Esophagus squamous epithelium (tissue), 5 donors: ENCODE measurements around the gene PCNT. TPM values are rescaled to one million over a fixed set of nuclear protein-coding genes. Genes with fewer than 3 reads are reported as not detected.

ENCODE experiments used
- DNase-seq: peaks from one replicate; lab custom pipeline; 2025; lab: John Stamatoyannopoulos, UW
- H3K27ac ChIP-seq, 4 donors: fragments of 200-600 bp; sonication (generic); one replicate each; pipeline ENCODE4 v1.5.1; 2016 to 2019; ENCODE audit warnings: mild to moderate bottlenecking in 1 of 4
- H3K27me3 ChIP-seq, 4 donors: fragments of 200-600 bp; sonication (generic); 1 replicate in 3 of 4; 2 replicates in 1 of 4; pipeline versions ENCODE4 v1.5.1 to v1.6.0; 2017 to 2021; ENCODE audit warnings: antibody characterized with exemption in 1 of 4
- H3K36me3 ChIP-seq, 3 donors: fragments of 200-600 bp; sonication (generic); one replicate each; pipeline ENCODE4 v1.5.1; 2016 to 2019
- H3K4me1 ChIP-seq, 3 donors: fragments of 200-600 bp; sonication (generic); one replicate each; pipeline ENCODE4 v1.5.1; 2017 to 2019
- H3K4me3 ChIP-seq, 4 donors: fragments of 200-600 bp; sonication (generic); 1 replicate in 3 of 4; 2 replicates in 1 of 4; pipeline ENCODE4 v1.5.1; 2016 to 2019; ENCODE audit warnings: mild to moderate bottlenecking in 2 of 4, moderate library complexity in 1 of 4
- H3K9me3 ChIP-seq, 3 donors: fragments of 200-600 bp; sonication (generic); one replicate each; pipeline ENCODE4 v1.5.1; 2016 to 2019
- POLR2A ChIP-seq, 4 donors: fragments of 450-650 bp; IDR thresholded peaks; one replicate each; pipeline ENCODE4 v1.6.1; 2017; ENCODE audit warnings: antibody characterized with exemption in 4 of 4, mild to moderate bottlenecking in 4 of 4, moderate library complexity in 3 of 4
- whole genome bisulfite sequencing, 2 donors: methylation state at CpG; one replicate each; pipeline ENCODE4 v1.1.5; 2018; 5-methylcytosine and 5-hydroxymethylcytosine counted together
- intact Hi-C: fragments of 100-400 bp; cut with DNase I; formaldehyde crosslinking; loops from one replicate; pipeline ENCODE4 v1.15.0; 2022
- total RNA-seq, 4 donors: library from RNA; depleted of rRNA; stranded (reverse); fragments of >200 nt; gene quantifications; one replicate each; pipeline ENCODE4 v1.1.0, GENCODE V29; 2016
- TF ChIP-seq, protein P1 (sequence below), 6 experiments: fragments of 450-650 bp in 4 of 6; fragments of 200-600 bp in 2 of 6; sonication (generic) in 2 of 6; IDR thresholded peaks; one replicate each; pipeline ENCODE4 v1.5.1; 2016 to 2019; ENCODE audit warnings: antibody characterized with exemption in 6 of 6, mild to moderate bottlenecking in 4 of 6, moderate library complexity in 4 of 6
- donor health status: DM: yes; HTN: yes; CAD: no.

The PCNT gene
- total RNA-seq, 4 donors from 2014 or later: 26.8 to 38.7 (median 29.9) TPM

DNA sequence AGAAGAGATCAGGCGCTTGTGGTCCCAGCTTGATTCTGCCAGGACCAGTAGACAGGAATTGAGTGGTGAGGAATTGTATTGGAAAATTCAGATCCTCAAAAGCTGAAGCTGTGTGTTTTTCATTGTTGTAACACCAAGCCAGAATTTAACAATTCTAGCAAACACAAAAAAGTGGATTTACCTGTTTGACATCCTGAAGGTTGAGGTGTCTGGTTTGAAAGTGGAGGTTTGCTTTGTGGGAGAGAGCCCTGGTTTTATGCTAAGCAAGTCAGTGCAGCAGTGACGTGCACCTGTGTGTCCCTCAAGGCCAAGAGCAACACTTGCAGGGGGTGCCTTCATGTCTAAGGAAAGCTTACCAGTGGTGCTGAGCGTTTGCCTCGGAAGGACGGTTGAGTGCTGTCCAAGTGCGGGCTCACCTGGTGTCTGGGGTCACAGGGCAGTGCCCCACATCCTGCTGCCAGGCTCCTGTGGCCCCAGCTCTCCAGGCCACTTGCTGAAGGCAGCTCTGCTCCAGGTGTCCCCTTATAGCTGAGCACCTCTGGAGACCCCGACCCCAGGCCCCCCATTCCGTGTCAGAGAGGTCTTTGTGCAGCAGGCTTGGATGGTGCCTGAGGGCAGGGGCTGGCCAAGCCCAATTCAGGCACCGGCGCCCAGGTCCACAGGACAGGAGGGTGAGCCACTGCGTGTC is 27.7 kb downstream of the PCNT start:
- Histone ChIP-seq H3K4me1 (peaks cover 0 to 29% (median 0%) of the 10 kb centered on the region in 3 donors), H3K4me3 (no peak overlapping the region), H3K27me3 (no peaks in the 10 kb centered on the region), H3K27ac (peak overlapping the region in 2 of 4 donors; percentile 42 to 57), H3K9me3 (no peaks in the 10 kb centered on the region), H3K36me3 (peaks cover 42 to 100% (median 57%) of the 10 kb centered on the region in 3 donors)
- 80% methylated on average over 2 of the region's 11 CpGs for WGBS, 2 donors
- no peak for TF ChIP-seq POLR2A (IDR thresholded peaks at IDR 0.05)
- TF ChIP-seq, protein P1, sequence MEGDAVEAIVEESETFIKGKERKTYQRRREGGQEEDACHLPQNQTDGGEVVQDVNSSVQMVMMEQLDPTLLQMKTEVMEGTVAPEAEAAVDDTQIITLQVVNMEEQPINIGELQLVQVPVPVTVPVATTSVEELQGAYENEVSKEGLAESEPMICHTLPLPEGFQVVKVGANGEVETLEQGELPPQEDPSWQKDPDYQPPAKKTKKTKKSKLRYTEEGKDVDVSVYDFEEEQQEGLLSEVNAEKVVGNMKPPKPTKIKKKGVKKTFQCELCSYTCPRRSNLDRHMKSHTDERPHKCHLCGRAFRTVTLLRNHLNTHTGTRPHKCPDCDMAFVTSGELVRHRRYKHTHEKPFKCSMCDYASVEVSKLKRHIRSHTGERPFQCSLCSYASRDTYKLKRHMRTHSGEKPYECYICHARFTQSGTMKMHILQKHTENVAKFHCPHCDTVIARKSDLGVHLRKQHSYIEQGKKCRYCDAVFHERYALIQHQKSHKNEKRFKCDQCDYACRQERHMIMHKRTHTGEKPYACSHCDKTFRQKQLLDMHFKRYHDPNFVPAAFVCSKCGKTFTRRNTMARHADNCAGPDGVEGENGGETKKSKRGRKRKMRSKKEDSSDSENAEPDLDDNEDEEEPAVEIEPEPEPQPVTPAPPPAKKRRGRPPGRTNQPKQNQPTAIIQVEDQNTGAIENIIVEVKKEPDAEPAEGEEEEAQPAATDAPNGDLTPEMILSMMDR (IDR thresholded peaks at IDR 0.05): no peak
- intact Hi-C loops: no loop called here
- DNase-seq: no peak

DNA sequence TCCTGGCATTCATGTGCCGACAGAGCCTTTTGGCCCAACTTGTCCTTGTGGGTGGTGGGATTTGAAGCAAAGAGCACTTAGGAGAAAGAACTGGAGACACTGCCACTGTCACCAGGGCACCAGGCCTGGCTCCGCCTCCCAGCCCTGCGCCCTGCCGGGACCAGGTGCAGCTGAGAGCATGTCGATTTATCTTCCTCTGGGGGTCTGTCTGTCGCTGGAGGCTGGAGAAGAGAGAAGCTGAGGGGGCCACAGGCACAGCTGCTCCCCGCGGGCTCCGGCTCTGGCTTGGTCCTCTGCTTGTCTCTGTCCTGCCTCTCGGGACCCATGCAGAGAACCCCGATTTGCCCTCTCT is 28.2 kb downstream of the PCNT start:
- H3K27me3 ChIP-seq: no peaks in the 10 kb centered on the region
- intact Hi-C loops: no loop called here
- H3K36me3 ChIP-seq: peaks cover 42 to 100% (median 52%) of the 10 kb centered on the region in 3 donors
- no peak overlapping the region for H3K4me3 ChIP-seq
- WGBS, 2 donors: 88 to 91% methylated on average over 5 to 6 of the region's 11 CpGs
- DNase-seq: no peak
- peaks cover 0 to 28% (median 0%) of the 10 kb centered on the region in 3 donors for H3K4me1 ChIP-seq
- peak overlapping the region in 1 of 4 donors; percentile 57 for H3K27ac ChIP-seq
- TF ChIP-seq, protein P1 (IDR thresholded peaks at IDR 0.05): no peak
- no peak for TF ChIP-seq POLR2A (IDR thresholded peaks at IDR 0.05)
- no peaks in the 10 kb centered on the region for H3K9me3 ChIP-seq

DNA sequence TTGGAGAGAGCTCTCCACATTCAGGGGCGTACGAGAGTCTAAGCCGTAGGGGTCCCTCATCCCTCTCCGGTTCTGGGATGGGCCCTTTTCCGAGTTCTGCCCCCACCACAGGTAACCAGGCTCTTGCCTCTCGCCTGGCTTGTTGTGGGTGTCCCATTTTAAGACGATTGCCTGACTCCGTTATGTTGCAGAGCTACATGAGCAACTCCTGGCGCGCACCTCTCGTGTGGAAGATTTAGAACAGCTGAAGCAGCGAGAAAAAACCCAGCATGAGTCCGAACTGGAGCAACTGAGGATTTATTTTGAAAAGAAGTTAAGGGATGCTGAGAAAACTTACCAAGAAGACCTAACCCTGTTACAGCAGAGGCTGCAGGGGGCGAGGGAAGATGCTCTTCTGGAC is 29.0 kb downstream of the PCNT start:
- Histone ChIP-seq H3K27me3 (no peaks in the 10 kb centered on the region), H3K27ac (no peak overlapping the region), H3K9me3 (no peaks in the 10 kb centered on the region), H3K4me3 (no peak overlapping the region), H3K36me3 (peaks cover 42 to 100% (median 47%) of the 10 kb centered on the region in 3 donors), H3K4me1 (peaks cover 0 to 22% (median 0%) of the 10 kb centered on the region in 3 donors)
- TF ChIP-seq, protein P1 (IDR thresholded peaks at IDR 0.05): no peak
- no peak for TF ChIP-seq POLR2A (IDR thresholded peaks at IDR 0.05)
- intact Hi-C loops: no loop called here
- no peak for DNase-seq
- WGBS, 2 donors: 82 to 93% methylated on average over 11 of the region's 14 CpGs

DNA sequence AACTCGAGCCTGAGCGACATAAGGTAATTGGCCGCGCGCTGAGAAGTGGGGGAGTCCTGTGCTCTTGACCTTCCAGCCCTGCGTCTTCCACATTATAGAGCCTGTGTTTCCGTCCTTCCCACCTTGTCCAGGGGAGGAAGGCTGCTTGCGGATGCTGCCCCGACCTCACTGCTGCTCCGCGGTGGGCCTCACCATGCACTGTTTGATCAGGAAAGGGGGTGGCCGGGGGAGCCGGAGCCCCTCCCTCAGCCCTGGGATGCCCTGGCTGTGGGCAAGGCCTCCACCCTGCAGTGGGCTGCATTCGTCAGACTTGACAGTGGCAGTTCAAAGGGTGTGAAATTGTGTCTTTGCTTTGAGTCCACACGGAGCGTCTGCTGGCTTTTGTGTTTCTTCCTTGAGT is 30.1 kb downstream of the PCNT start:
- TF ChIP-seq, protein P1 (IDR thresholded peaks at IDR 0.05): no peak
- TF ChIP-seq POLR2A (IDR thresholded peaks at IDR 0.05): no peak
- Histone ChIP-seq H3K4me1 (peaks cover 0 to 16% (median 0%) of the 10 kb centered on the region in 3 donors), H3K9me3 (no peaks in the 10 kb centered on the region), H3K36me3 (peaks cover 41 to 100% (median 47%) of the 10 kb centered on the region in 3 donors), H3K27me3 (no peaks in the 10 kb centered on the region), H3K4me3 (no peak overlapping the region), H3K27ac (no peak overlapping the region)
- WGBS, 2 donors: 95 to 96% methylated on average over 6 to 12 of the region's 16 CpGs
- intact Hi-C loops: no loop called here
- no peak for DNase-seq

DNA sequence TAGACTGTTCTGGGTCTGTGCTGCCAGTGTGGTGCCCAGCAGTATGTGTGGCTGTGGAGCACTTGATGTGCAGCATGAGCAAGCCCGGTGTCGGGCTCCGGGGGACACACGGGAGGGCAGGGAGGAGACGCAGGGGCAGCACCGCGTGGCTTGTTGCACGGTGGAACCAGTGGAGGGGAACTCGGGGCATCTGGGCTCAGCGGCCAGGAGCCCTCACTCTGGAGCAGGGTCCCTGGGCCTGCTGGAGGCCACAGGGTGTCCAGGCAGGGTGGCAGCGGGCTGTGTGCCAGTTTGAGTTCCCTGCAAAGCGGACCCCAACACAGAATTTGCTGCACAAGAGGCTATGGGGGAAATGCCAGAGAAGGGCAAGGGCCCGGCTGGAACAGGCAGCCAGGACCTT is 30.6 kb downstream of the PCNT start:
- Histone ChIP-seq H3K4me3 (no peak overlapping the region), H3K27ac (no peak overlapping the region), H3K36me3 (peaks cover 36 to 100% (median 43%) of the 10 kb centered on the region in 3 donors), H3K27me3 (no peaks in the 10 kb centered on the region), H3K9me3 (no peaks in the 10 kb centered on the region), H3K4me1 (peaks cover 0 to 16% (median 0%) of the 10 kb centered on the region in 3 donors)
- intact Hi-C loops: no loop called here
- WGBS, 2 donors: 96 to 100% methylated on average over 1 to 5 of the region's 13 CpGs
- DNase-seq: no peak
- TF ChIP-seq, protein P1 (IDR thresholded peaks at IDR 0.05): no peak
- TF ChIP-seq POLR2A (IDR thresholded peaks at IDR 0.05): no peak
